Mucosa of stomach (tissue), 1 donor: ENCODE results near the gene TBL3.

Experiments
- H3K27me3 ChIP-seq: one replicate; pipeline ENCODE4 v1.7.0; 2013; ENCODE audit warnings: mild to moderate bottlenecking, low read length; ENCODE audit not compliant: control insufficient read depth, insufficient read depth
- H3K36me3 ChIP-seq: one replicate; pipeline ENCODE4 v1.7.0; 2013; ENCODE audit warnings: low read length; ENCODE audit not compliant: control insufficient read depth, insufficient read depth
- H3K4me1 ChIP-seq: one replicate; pipeline ENCODE4 v1.7.0; 2013; ENCODE audit warnings: mild to moderate bottlenecking, low read length; ENCODE audit not compliant: control insufficient read depth, insufficient read depth
- H3K4me3 ChIP-seq: one replicate; pipeline ENCODE4 v1.7.0; 2013; ENCODE audit warnings: low read length
- H3K9ac ChIP-seq: one replicate; pipeline ENCODE4 v1.7.0; 2013; ENCODE audit warnings: mild to moderate bottlenecking, low read length, moderate library complexity
- H3K9me3 ChIP-seq: one replicate; pipeline ENCODE4 v1.7.0; 2013; ENCODE audit warnings: mild to moderate bottlenecking, low read length, moderate library complexity; ENCODE audit not compliant: control insufficient read depth
- donor health status: Pancreatic carcinoma.

Gene TBL3

DNA sequence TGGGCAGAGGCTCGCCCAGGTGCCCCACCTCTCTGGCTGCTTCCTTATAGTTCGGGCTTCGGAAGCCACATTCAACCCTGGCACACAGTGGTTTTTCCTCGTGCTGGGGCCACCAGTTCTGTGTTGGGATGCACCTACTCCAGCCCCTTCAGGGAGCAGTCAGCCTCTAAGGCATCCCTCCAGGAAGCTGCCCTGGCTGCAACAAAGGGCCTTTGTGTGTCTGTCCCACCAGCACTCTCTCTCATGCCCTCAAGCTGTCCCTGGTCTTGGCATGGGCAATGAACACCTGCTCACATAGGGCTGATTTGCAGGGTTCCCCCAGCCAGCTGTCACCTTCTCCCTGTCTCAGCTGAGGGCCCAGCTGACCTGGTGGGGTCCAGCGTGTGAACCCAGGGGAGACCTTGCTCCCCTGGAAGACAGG, 10.2 kb downstream of the TBL3 start:
- H3K4me1 ChIP-seq: peaks cover 72% of the 10 kb centered on the region
- H3K36me3 ChIP-seq: peaks cover 2% of the 10 kb centered on the region
- H3K27me3 ChIP-seq: peaks cover 28% of the 10 kb centered on the region
- no peak overlapping the region for H3K4me3 ChIP-seq
- H3K9ac ChIP-seq: no peak overlapping the region
- no peaks in the 10 kb centered on the region for H3K9me3 ChIP-seq

DNA sequence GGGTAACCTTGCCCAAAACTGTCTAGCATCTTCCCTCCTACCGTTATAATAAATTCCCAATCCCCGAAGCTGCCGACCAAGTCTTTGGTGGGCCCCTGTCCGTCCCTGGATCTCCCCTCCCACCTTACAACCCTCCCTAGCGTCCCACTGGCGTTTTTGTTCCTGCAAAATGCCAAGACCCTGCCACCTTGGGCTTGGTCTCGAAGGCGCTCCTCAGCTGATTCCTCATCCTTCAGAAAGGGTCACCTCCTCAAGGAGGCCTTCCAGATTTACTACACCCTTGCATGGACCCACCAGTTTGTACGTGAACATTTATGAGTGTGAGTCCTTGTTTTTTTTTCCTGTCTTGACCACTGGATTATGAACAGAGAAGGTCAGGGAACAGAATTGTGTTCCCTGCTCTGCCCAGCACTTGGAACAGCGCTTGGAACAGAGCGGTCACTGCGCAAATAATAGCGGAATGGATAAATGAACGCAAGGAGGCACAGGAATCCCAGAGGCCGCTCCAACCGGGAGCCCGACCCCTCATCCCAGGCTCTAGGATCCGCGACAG, 11.2 kb downstream of the TBL3 start:
- no peaks in the 10 kb centered on the region for H3K9me3 ChIP-seq
- H3K4me1 ChIP-seq: peaks cover 69% of the 10 kb centered on the region
- peak overlapping the region; percentile 31 for H3K4me3 ChIP-seq
- H3K36me3 ChIP-seq: no peaks in the 10 kb centered on the region
- peak overlapping the region; percentile 53 for H3K9ac ChIP-seq
- peaks cover 31% of the 10 kb centered on the region for H3K27me3 ChIP-seq

- H3K9ac ChIP-seq: peak within 1 kb of the TSS; percentile 82
- peak within 1 kb of the TSS; percentile 60 for H3K4me3 ChIP-seq
- H3K27me3 ChIP-seq: peaks cover 37% of the 10 kb centered on the region
- peaks cover 63% of the 10 kb centered on the region for H3K4me1 ChIP-seq
- H3K9me3 ChIP-seq: no peaks in the 10 kb centered on the region
- H3K36me3 ChIP-seq: no peaks in the 10 kb centered on the region
Measured at GRCh38 chr16:1983544-1984346, 11.9 kb downstream of the TBL3 start, which contains the start of gene GFER. GFER (plus strand) TSS chr16:1984193; CDS start chr16:1984219, 26 bp downstream.

GRCh38 chr16:1984347-1985225, 12.7 kb downstream of the TBL3 start:
- Histone ChIP-seq H3K27me3 (peaks cover 43% of the 10 kb centered on the region), H3K9ac (peak overlapping the region; percentile 82), H3K4me1 (peaks cover 66% of the 10 kb centered on the region), H3K9me3 (no peaks in the 10 kb centered on the region), H3K36me3 (no peaks in the 10 kb centered on the region), H3K4me3 (peak overlapping the region; percentile 60)

DNA sequence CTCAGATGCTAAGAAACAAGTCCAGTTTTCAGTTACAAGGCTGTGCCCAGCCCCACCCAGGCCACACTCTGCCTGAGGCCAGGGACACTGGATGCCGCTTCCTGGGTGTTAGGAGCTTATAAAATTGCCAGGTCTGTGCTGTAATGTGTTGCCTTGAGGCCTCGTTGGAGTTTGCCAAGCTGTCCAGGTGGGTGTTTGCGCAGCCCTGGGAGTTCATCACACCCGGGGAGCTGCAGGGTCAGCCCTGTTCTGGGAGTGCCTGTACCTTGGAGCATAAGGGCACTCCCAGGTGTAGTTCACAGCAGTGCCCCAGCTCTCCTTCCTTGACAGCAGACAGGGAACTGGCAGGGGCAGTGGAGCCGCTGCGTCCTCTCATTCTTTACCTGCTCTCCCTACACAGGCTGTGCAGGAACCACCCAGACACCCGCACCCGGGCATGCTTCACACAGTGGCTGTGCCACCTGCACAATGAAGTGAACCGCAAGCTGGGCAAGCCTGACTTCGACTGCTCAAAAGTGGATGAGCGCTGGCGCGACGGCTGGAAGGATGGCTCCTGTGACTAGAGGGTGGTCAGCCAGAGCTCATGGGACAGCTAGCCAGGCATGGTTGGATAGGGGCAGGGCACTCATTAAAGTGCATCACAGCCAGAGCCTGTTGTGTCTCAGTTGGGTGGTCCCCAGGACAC, 13.8 kb downstream of the TBL3 start:
- Histone ChIP-seq H3K9ac (peak overlapping the region; percentile 82), H3K27me3 (peaks cover 41% of the 10 kb centered on the region), H3K4me3 (no peak overlapping the region), H3K9me3 (no peaks in the 10 kb centered on the region), H3K36me3 (no peaks in the 10 kb centered on the region), H3K4me1 (peaks cover 60% of the 10 kb centered on the region)

- Histone ChIP-seq H3K4me1 (peaks cover 55% of the 10 kb centered on the region), H3K9me3 (no peaks in the 10 kb centered on the region), H3K27me3 (peaks cover 42% of the 10 kb centered on the region), H3K36me3 (no peaks in the 10 kb centered on the region), H3K9ac (no peak overlapping the region), H3K4me3 (no peak overlapping the region)
Measured at GRCh38 chr16:1987198-1987597, 15.3 kb downstream of the TBL3 start.

- Histone ChIP-seq H3K27me3 (peaks cover 39% of the 10 kb centered on the region), H3K4me3 (no peak within 1 kb of the TSS), H3K9me3 (no peaks in the 10 kb centered on the region), H3K9ac (peak within 1 kb of the TSS; percentile 33), H3K4me1 (peaks cover 42% of the 10 kb centered on the region), H3K36me3 (no peaks in the 10 kb centered on the region)
Measured at GRCh38 chr16:1989209-1990100, 17.6 kb downstream of the TBL3 start, which contains the start of gene SYNGR3. SYNGR3 (plus strand) TSS chr16:1989970; CDS start chr16:1990103, 133 bp downstream.

DNA sequence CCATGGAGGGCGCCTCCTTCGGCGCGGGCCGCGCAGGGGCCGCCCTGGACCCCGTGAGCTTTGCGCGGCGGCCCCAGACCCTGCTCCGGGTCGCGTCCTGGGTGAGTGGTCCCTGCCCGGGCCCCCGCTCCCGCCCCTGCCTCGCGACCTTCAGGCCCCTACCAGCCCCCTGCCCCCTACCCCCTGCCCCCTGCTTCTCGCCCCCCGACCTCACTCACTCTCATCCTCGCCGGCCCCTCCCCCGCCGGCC, 18.2 kb downstream of the TBL3 start:
- Histone ChIP-seq H3K27me3 (peaks cover 39% of the 10 kb centered on the region), H3K36me3 (no peaks in the 10 kb centered on the region), H3K4me1 (peaks cover 36% of the 10 kb centered on the region), H3K9ac (no peak overlapping the region), H3K9me3 (no peaks in the 10 kb centered on the region), H3K4me3 (no peak overlapping the region)

DNA sequence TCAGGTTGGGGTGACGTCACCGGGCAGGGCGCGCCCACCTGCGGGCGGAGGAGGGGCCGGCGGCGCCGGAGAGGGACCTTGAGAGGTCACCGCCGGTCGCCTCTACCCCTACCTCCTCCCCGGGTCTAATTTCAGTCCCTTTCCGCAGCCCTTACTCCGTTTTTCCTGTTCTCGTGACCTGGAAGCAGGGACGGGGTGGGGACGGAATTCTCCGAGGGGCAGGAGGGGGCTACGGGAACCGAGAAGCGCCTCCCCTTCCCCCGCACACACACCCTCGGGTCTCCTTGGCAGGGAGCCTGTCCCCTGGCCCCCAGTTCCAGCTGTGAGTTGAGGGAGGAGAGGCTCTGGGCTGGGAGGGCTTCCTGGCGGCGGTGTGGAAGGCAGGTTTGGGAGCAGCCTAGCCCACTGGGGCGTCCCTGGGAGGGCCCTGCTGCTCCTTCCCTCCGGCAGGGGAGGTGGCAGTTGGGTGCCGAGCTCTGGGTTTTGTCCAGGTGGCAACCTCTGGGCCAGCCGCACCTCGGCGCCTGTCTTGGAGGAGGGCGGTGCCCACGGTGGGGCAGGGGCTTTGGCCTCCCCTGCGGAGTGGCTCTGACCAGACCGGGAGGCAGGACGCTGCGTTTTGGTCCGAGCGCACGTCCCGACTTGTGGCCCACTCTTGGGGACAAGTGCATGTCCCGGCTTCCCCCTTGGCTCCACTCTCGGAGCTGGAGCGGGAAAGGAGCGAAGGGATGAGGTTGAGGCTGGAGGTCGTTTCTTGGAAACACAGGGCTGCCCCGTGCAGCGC, 18.7 kb downstream of the TBL3 start:
- H3K4me1 ChIP-seq: peaks cover 31% of the 10 kb centered on the region
- no peak overlapping the region for H3K4me3 ChIP-seq
- H3K36me3 ChIP-seq: no peaks in the 10 kb centered on the region
- peaks cover 39% of the 10 kb centered on the region for H3K27me3 ChIP-seq
- H3K9ac ChIP-seq: peak overlapping the region; percentile 33
- no peaks in the 10 kb centered on the region for H3K9me3 ChIP-seq

DNA sequence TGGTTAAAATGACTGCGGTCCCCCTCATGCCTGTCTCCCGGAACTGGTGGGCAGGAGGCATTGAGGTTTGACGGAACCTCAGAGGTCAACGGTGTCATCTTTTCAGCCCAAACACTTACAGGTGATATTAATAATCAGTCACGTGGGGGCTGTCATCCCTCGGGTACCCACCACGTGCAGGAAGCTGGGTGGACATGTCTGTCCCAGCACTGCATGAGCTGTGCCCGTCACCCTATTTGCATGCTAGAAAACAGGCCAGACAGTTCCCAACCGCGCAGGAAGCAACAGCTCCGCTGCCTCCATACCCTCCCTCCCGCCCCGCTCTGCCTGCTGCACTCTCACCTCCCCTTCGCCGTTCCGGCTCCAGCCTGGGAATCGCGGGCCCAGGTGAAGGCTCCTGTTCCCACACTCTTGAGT, 19.3 kb downstream of the TBL3 start:
- Histone ChIP-seq H3K9ac (no peak overlapping the region), H3K9me3 (no peaks in the 10 kb centered on the region), H3K4me3 (no peak overlapping the region), H3K36me3 (no peaks in the 10 kb centered on the region), H3K4me1 (peaks cover 25% of the 10 kb centered on the region), H3K27me3 (peaks cover 37% of the 10 kb centered on the region)
